GM12872 (cell line): Measurements from ENCODE around the gene SCPEP1.

Experiments
- CTCF ChIP-seq: IDR thresholded peaks from 3 replicates; pipeline ENCODE4 v1.5.1; 2011; ENCODE audit warnings: low read depth, mild to moderate bottlenecking, low read length, moderate library complexity; ENCODE audit not compliant: insufficient read depth

The SCPEP1 gene

GRCh38 chr17:57009737-57010445 lies 32.0 kb downstream of the SCPEP1 start:
- TF ChIP-seq CTCF, result peak; percentile 93

GRCh38 chr17:57010487-57010886 lies 32.6 kb downstream of the SCPEP1 start:
- no peak for TF ChIP-seq CTCF

- TF ChIP-seq CTCF, result no peak
Observed at GRCh38 chr17:57011491-57012015, 33.6 kb downstream of the SCPEP1 start.

GRCh38 chr17:57016071-57016763 lies 38.3 kb downstream of the SCPEP1 start:
- no peak for TF ChIP-seq CTCF

GRCh38 chr17:57016764-57017116 lies 38.8 kb downstream of the SCPEP1 start:
- no peak for TF ChIP-seq CTCF

GRCh38 chr17:57017625-57018024 lies 39.7 kb downstream of the SCPEP1 start:
- no peak for TF ChIP-seq CTCF

GRCh38 chr17:57020208-57020607 lies 42.3 kb downstream of the SCPEP1 start:
- TF ChIP-seq CTCF, result no peak
